ENCODE results near the gene TRMT11.

GRCh38 chr6:125940247-125941041, 45.9 kb upstream of the TRMT11 start:
- TF ChIP-seq POLR2A (conservative IDR thresholded peaks at IDR 0.05): no peak
- TF ChIP-seq RBM14 (IDR thresholded peaks at IDR 0.05; ENCODE audit: borderline replicate concordance, insufficient read depth, low read depth, low read length): no peak
- TF ChIP-seq POLR2AphosphoS5 (IDR thresholded peaks at IDR 0.05; ENCODE audit: control insufficient read depth, insufficient read depth, low read depth, low read length): no peak
- TF ChIP-seq, protein P1, sequence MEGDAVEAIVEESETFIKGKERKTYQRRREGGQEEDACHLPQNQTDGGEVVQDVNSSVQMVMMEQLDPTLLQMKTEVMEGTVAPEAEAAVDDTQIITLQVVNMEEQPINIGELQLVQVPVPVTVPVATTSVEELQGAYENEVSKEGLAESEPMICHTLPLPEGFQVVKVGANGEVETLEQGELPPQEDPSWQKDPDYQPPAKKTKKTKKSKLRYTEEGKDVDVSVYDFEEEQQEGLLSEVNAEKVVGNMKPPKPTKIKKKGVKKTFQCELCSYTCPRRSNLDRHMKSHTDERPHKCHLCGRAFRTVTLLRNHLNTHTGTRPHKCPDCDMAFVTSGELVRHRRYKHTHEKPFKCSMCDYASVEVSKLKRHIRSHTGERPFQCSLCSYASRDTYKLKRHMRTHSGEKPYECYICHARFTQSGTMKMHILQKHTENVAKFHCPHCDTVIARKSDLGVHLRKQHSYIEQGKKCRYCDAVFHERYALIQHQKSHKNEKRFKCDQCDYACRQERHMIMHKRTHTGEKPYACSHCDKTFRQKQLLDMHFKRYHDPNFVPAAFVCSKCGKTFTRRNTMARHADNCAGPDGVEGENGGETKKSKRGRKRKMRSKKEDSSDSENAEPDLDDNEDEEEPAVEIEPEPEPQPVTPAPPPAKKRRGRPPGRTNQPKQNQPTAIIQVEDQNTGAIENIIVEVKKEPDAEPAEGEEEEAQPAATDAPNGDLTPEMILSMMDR (IDR thresholded peaks at IDR 0.05 in 2 of 3, conservative IDR thresholded peaks at IDR 0.05 in 1 of 3; ENCODE audit: insufficient read depth in 2 of 3, low read depth in 1 of 3, low read length in 3 of 3): no peak
- no peak for TF ChIP-seq EP300 (IDR thresholded peaks at IDR 0.05; ENCODE audit: low read length)
- no peak for TF ChIP-seq BHLHE40 (IDR thresholded peaks at IDR 0.05; ENCODE audit: low read length)
- no peak for TF ChIP-seq ILF3 (IDR thresholded peaks at IDR 0.05; ENCODE audit: borderline replicate concordance)

Data from K562 (cell line).